Hepatocyte (in vitro differentiated cells): ENCODE measurements around the gene CFAP77. TPM values are rescaled to one million over a fixed set of nuclear protein-coding genes. Genes with fewer than 3 reads are reported as not detected.

Source experiments
- DNase-seq: peaks from one replicate; pipeline ENCODE4 v3.0.0-alpha.2; 2016; ENCODE audit warnings: low spot score
- H2AFZ ChIP-seq: fragments of 200-600 bp; sonication (generic); 2 replicates; pipeline ENCODE4 v1.6.0; 2016; ENCODE audit warnings: antibody characterized with exemption, mild to moderate bottlenecking
- H3K27ac ChIP-seq: fragments of 200-600 bp; sonication (generic); 2 replicates; pipeline ENCODE4 v1.5.1; 2016; ENCODE audit warnings: mild to moderate bottlenecking
- H3K27me3 ChIP-seq: fragments of 200-600 bp; sonication (generic); 2 replicates; pipeline ENCODE4 v1.6.1; 2016
- H3K36me3 ChIP-seq: fragments of 200-600 bp; sonication (generic); replicated peaks from 2 replicates; pipeline ENCODE4 v1.5.1; 2016; ENCODE audit warnings: low read depth; ENCODE audit not compliant: insufficient read depth
- H3K4me1 ChIP-seq: fragments of 200-600 bp; sonication (generic); 2 replicates; pipeline ENCODE4 v1.5.1; 2016; ENCODE audit warnings: mild to moderate bottlenecking, moderate library complexity; ENCODE audit not compliant: insufficient read depth
- H3K4me2 ChIP-seq: fragments of 200-600 bp; sonication (generic); 2 replicates; pipeline ENCODE4 v1.6.0; 2016
- H3K4me3 ChIP-seq: fragments of 200-600 bp; sonication (generic); 2 replicates; pipeline ENCODE4 v1.5.1; 2016; ENCODE audit warnings: mild to moderate bottlenecking
- H3K79me2 ChIP-seq: fragments of 200-600 bp; sonication (generic); 2 replicates; pipeline ENCODE4 v1.6.0; 2017; ENCODE audit warnings: mild to moderate bottlenecking
- H3K9me2 ChIP-seq: fragments of 200-600 bp; sonication (generic); replicated peaks from 2 replicates; pipeline ENCODE4 v1.6.0; 2017; ENCODE audit warnings: mild to moderate bottlenecking; ENCODE audit not compliant: insufficient read depth
- H3K9me3 ChIP-seq: fragments of 200-600 bp; sonication (generic); 2 replicates; pipeline ENCODE4 v1.5.1; 2016; ENCODE audit warnings: low read depth, mild to moderate bottlenecking
- H4K20me1 ChIP-seq: fragments of 200-600 bp; sonication (generic); 2 replicates; pipeline ENCODE4 v1.6.0; 2016; ENCODE audit warnings: mild to moderate bottlenecking; ENCODE audit not compliant: insufficient read depth, poor library complexity, severe bottlenecking
- EZH2 ChIP-seq: fragments of 200-600 bp; sonication (generic); IDR thresholded peaks from 2 replicates; pipeline ENCODE4 v1.6.1; 2016; ENCODE audit warnings: antibody characterized with exemption, mild to moderate bottlenecking, borderline replicate concordance
- EZH2phosphoT487 ChIP-seq: fragments of 200-600 bp; sonication (generic); IDR thresholded peaks from one replicate; pipeline ENCODE4 v1.6.1; 2018; ENCODE audit warnings: antibody characterized with exemption, mild to moderate bottlenecking, low read depth, moderate library complexity; ENCODE audit not compliant: unreplicated experiment, severe bottlenecking
- WGBS: methylation state at CpG from one replicate; pipeline ENCODE4 v1.1.6; 2016; ENCODE audit warnings: low lambda C conversion rate; ENCODE audit errors: missing lambda C conversion rate; 5-methylcytosine and 5-hydroxymethylcytosine counted together
- polyA plus RNA-seq: library from polyadenylated mRNA; unstranded; fragments of >200 nt; fragmentation: Nextera tagmentation; extraction: Ambion mirVana; gene quantifications from 2 replicates; pipeline ENCODE4 v1.2.1, GENCODE V29; 2016
- total RNA-seq: library from RNA; depleted of rRNA; stranded (reverse); fragments of >200 nt; gene quantifications from 2 replicates; pipeline ENCODE4 v1.2.3, GENCODE V29; 2014
- TF ChIP-seq, protein P1 (sequence below): fragments of 200-600 bp; sonication (generic); IDR thresholded peaks from 2 replicates; pipeline ENCODE4 v1.5.1; 2016; ENCODE audit warnings: antibody characterized with exemption, mild to moderate bottlenecking; ENCODE audit not compliant: poor library complexity

The CFAP77 gene
- total and polyA plus RNA-seq, 2 experiments from 2014 or later = 0.70 to 1.2 TPM

DNA sequence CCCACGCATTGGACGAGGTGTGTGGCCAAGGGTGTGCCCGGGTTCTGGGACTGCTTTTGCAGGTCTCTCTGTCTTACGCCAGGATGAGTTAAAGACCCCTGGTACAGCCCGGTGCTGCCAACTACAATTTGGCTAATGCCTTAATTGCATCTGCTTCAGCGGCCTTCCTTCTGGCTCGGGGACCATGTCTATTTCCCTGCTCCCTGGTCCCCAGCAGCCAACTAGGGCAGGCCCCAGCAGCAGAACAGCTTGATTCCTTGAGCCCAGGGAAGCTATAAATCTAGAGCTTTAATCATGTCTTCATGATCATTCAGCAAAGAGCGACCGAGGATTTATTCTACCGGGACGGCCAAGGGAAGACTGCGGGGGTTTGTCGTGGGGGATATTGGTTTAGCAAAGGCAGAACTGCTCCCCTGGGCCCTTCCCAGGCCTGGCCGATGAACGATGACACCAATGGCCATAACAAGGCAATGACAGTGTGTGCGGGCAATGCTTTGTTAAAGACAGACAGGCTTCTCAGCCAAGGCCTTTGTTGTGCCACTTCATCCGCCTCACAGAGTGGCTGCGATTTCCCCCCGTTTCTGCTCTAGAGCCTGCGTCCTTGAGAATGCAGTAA lies 51.4 kb downstream of the CFAP77 start:
- Histone ChIP-seq H3K27me3 (no peaks in the 10 kb centered on the region), H3K4me3 (no peak overlapping the region)

DNA sequence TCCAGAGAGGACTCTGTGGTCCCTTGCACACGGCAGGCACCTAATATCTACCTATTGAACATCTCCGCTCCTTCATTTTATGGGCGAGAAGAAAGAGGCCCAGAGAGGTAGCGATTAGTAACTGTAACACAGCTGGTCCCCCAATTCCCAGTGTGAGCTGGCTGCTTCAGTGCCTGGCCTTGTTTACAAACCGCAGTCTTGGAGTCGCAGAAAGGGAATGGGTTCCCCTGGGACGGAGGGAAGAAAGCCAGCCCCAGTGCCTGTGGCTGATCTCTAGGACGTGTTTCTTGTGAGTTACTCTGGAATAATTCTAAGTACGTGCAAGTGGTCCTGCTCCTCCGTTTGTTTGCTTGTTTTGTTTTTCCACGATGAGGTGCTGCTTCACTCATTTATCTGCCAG lies 52.0 kb downstream of the CFAP77 start:
- TF ChIP-seq, protein P1, sequence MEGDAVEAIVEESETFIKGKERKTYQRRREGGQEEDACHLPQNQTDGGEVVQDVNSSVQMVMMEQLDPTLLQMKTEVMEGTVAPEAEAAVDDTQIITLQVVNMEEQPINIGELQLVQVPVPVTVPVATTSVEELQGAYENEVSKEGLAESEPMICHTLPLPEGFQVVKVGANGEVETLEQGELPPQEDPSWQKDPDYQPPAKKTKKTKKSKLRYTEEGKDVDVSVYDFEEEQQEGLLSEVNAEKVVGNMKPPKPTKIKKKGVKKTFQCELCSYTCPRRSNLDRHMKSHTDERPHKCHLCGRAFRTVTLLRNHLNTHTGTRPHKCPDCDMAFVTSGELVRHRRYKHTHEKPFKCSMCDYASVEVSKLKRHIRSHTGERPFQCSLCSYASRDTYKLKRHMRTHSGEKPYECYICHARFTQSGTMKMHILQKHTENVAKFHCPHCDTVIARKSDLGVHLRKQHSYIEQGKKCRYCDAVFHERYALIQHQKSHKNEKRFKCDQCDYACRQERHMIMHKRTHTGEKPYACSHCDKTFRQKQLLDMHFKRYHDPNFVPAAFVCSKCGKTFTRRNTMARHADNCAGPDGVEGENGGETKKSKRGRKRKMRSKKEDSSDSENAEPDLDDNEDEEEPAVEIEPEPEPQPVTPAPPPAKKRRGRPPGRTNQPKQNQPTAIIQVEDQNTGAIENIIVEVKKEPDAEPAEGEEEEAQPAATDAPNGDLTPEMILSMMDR = no peak
- TF ChIP-seq EZH2phosphoT487 = no peak
- TF ChIP-seq EZH2 = no peak
- 87% methylated on average over 11 of the region's 11 CpGs for WGBS

More for the DNA sequence above, 51.4 kb downstream of the CFAP77 start:
- H3K27ac ChIP-seq = no peak overlapping the region
- no peak for DNase-seq
- H3K9me3 ChIP-seq = no peaks in the 10 kb centered on the region
- H3K79me2 ChIP-seq = no peaks in the 10 kb centered on the region
- WGBS = 87% methylated on average over 20 of the region's 20 CpGs
- H3K9me2 ChIP-seq = no peaks in the 10 kb centered on the region
- H2AFZ ChIP-seq = no peak overlapping the region
- H4K20me1 ChIP-seq = no peaks in the 10 kb centered on the region
- H3K4me2 ChIP-seq = no peak overlapping the region
- no peaks in the 10 kb centered on the region for H3K36me3 ChIP-seq
- TF ChIP-seq, protein P1 = no peak
- TF ChIP-seq EZH2 (no peak), EZH2phosphoT487 (no peak)
- H3K4me1 ChIP-seq = no peaks in the 10 kb centered on the region

DNA sequence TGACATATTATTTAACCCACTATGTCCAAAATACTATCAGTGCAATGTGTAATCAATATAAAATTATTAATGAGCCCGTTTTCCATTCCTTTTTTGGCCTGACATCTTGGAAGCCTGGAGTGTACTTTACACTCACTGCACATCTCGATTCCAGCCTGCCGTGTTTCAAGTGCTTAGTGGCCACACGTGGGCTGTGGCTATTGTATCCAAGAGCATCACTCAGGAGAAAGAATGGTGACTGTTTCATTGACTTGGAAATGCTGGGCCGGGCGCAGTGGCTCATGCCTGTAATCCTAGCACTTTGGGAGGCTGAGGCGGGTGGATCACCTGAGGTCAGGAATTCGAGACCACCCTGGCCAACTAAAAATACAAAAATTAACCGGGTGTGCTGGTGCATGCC lies 54.5 kb downstream of the CFAP77 start:
- no peaks in the 10 kb centered on the region for H3K36me3 ChIP-seq
- no peaks in the 10 kb centered on the region for H3K27me3 ChIP-seq
- no peak for DNase-seq
- H3K9me3 ChIP-seq = no peaks in the 10 kb centered on the region
- H3K4me3 ChIP-seq = no peak overlapping the region
- TF ChIP-seq EZH2phosphoT487 (no peak), EZH2 (no peak)
- TF ChIP-seq, protein P1 = no peak
- WGBS = 87% methylated on average over 9 of the region's 9 CpGs
- no peak overlapping the region for H3K27ac ChIP-seq
- no peaks in the 10 kb centered on the region for H4K20me1 ChIP-seq
- H3K79me2 ChIP-seq = no peaks in the 10 kb centered on the region
- no peaks in the 10 kb centered on the region for H3K9me2 ChIP-seq
- H3K4me1 ChIP-seq = no peaks in the 10 kb centered on the region
- no peak overlapping the region for H2AFZ ChIP-seq
- H3K4me2 ChIP-seq = no peak overlapping the region

More for the DNA sequence above, 52.0 kb downstream of the CFAP77 start:
- H3K9me3 ChIP-seq = no peaks in the 10 kb centered on the region
- DNase-seq = no peak
- H3K9me2 ChIP-seq = no peaks in the 10 kb centered on the region
- no peaks in the 10 kb centered on the region for H3K36me3 ChIP-seq
- H4K20me1 ChIP-seq = no peaks in the 10 kb centered on the region
- no peaks in the 10 kb centered on the region for H3K27me3 ChIP-seq
- no peaks in the 10 kb centered on the region for H3K4me1 ChIP-seq
- no peak overlapping the region for H2AFZ ChIP-seq
- H3K27ac ChIP-seq = no peak overlapping the region
- no peak overlapping the region for H3K4me2 ChIP-seq
- H3K4me3 ChIP-seq = no peak overlapping the region
- no peaks in the 10 kb centered on the region for H3K79me2 ChIP-seq
